Progenitor cell of endocrine pancreas (in vitro differentiated cells): Measurements from ENCODE around the gene CREB3L1. TPM values are rescaled to one million over a fixed set of nuclear protein-coding genes. Genes with fewer than 3 reads are reported as not detected.

Source experiments
- DNase-seq: peaks from one replicate; pipeline ENCODE4 v3.0.0; 2021; ENCODE audit warnings: low spot score; ENCODE audit not compliant: unreplicated experiment
- H3K27ac Mint-ChIP-seq: 2 replicates; pipeline ENCODE4 v1.8.0; 2021; ENCODE audit warnings: mild to moderate bottlenecking, moderate library complexity, mixed read lengths
- H3K27me3 Mint-ChIP-seq: 2 replicates; pipeline ENCODE4 v1.8.0; 2021; ENCODE audit warnings: mixed read lengths
- H3K36me3 Mint-ChIP-seq: 2 replicates; pipeline ENCODE4 v1.8.0; 2022; ENCODE audit warnings: mixed read lengths; ENCODE audit not compliant: insufficient read depth
- H3K4me1 Mint-ChIP-seq: 2 replicates; pipeline ENCODE4 v1.8.0; 2021; ENCODE audit warnings: low read depth, mixed read lengths
- H3K4me3 Mint-ChIP-seq: 2 replicates; pipeline ENCODE4 v1.8.0; 2021; ENCODE audit warnings: low read depth, mild to moderate bottlenecking, moderate library complexity, mixed read lengths
- H3K9me3 Mint-ChIP-seq: 2 replicates; pipeline ENCODE4 v1.8.0; 2021; ENCODE audit warnings: low read depth, mixed read lengths
- CTCF ChIP-seq: fragments of 200-600 bp; sonication (generic); IDR thresholded peaks from one replicate; pipeline ENCODE4 v1.5.0; 2021; ENCODE audit warnings: antibody characterized with exemption, mild to moderate bottlenecking; ENCODE audit not compliant: unreplicated experiment
- total RNA-seq: library from RNA; stranded (reverse); gene quantifications from 2 replicates; pipeline ENCODE4 v1.2.1, GENCODE V29; 2021

The CREB3L1 gene
- total RNA-seq, 1 donor from 2014 or later: 9.6 TPM

GRCh38 chr11:46286789-46287188, 9.3 kb downstream of the CREB3L1 start:
- H3K27ac Mint-ChIP-seq: no peak overlapping the region
- DNase-seq: no peak
- H3K27me3 Mint-ChIP-seq: no peaks in the 10 kb centered on the region
- peaks cover 17% of the 10 kb centered on the region for H3K4me1 Mint-ChIP-seq
- no peaks in the 10 kb centered on the region for H3K36me3 Mint-ChIP-seq
- H3K4me3 Mint-ChIP-seq: no peak overlapping the region
- no peak for TF ChIP-seq CTCF
- H3K9me3 Mint-ChIP-seq: no peaks in the 10 kb centered on the region

- H3K36me3 Mint-ChIP-seq: no peaks in the 10 kb centered on the region
- peaks cover 17% of the 10 kb centered on the region for H3K4me1 Mint-ChIP-seq
- TF ChIP-seq CTCF: no peak
- no peaks in the 10 kb centered on the region for H3K27me3 Mint-ChIP-seq
- DNase-seq: no peak
- H3K4me3 Mint-ChIP-seq: no peak overlapping the region
- H3K9me3 Mint-ChIP-seq: no peaks in the 10 kb centered on the region
- H3K27ac Mint-ChIP-seq: no peak overlapping the region
These were observed 11.0 kb downstream of the CREB3L1 start for GRCh38 chr11:46288451-46288850.

GRCh38 chr11:46290011-46290410, 12.5 kb downstream of the CREB3L1 start:
- TF ChIP-seq CTCF: no peak
- H3K27me3 Mint-ChIP-seq: peaks cover 3% of the 10 kb centered on the region
- H3K9me3 Mint-ChIP-seq: no peaks in the 10 kb centered on the region
- no peaks in the 10 kb centered on the region for H3K36me3 Mint-ChIP-seq
- no peak overlapping the region for H3K27ac Mint-ChIP-seq
- H3K4me3 Mint-ChIP-seq: no peak overlapping the region
- no peak for DNase-seq
- H3K4me1 Mint-ChIP-seq: peaks cover 18% of the 10 kb centered on the region

GRCh38 chr11:46290598-46291309, 13.3 kb downstream of the CREB3L1 start:
- H3K4me3 Mint-ChIP-seq: no peak overlapping the region
- no peaks in the 10 kb centered on the region for H3K9me3 Mint-ChIP-seq
- H3K4me1 Mint-ChIP-seq: peaks cover 13% of the 10 kb centered on the region
- no peak for DNase-seq
- TF ChIP-seq CTCF: no peak
- H3K27me3 Mint-ChIP-seq: peaks cover 3% of the 10 kb centered on the region
- H3K36me3 Mint-ChIP-seq: no peaks in the 10 kb centered on the region
- no peak overlapping the region for H3K27ac Mint-ChIP-seq

GRCh38 chr11:46291441-46292150, 14.1 kb downstream of the CREB3L1 start:
- DNase-seq: no peak
- no peaks in the 10 kb centered on the region for H3K36me3 Mint-ChIP-seq
- no peaks in the 10 kb centered on the region for H3K9me3 Mint-ChIP-seq
- H3K4me1 Mint-ChIP-seq: peaks cover 14% of the 10 kb centered on the region
- no peak overlapping the region for H3K4me3 Mint-ChIP-seq
- TF ChIP-seq CTCF: no peak
- no peak overlapping the region for H3K27ac Mint-ChIP-seq
- peaks cover 3% of the 10 kb centered on the region for H3K27me3 Mint-ChIP-seq
